HL-60 (cell line): Measurements from ENCODE around the gene RD3L.

Experiments
- POLR2AphosphoS5 ChIP-seq: IDR thresholded peaks from 2 replicates; pipeline ENCODE4 v1.6.1; 2012; ENCODE audit warnings: low read depth
- TF ChIP-seq, protein P1 (sequence below): IDR thresholded peaks from one replicate; pipeline ENCODE4 v1.5.1; 2011; ENCODE audit warnings: low read length, control low read depth, inconsistent platforms; ENCODE audit not compliant: insufficient read depth
- TF ChIP-seq, protein P2 (sequence below): IDR thresholded peaks from 2 replicates; pipeline ENCODE4 v1.6.1; 2012; ENCODE audit warnings: low read depth; ENCODE audit not compliant: insufficient replicate concordance

DNA sequence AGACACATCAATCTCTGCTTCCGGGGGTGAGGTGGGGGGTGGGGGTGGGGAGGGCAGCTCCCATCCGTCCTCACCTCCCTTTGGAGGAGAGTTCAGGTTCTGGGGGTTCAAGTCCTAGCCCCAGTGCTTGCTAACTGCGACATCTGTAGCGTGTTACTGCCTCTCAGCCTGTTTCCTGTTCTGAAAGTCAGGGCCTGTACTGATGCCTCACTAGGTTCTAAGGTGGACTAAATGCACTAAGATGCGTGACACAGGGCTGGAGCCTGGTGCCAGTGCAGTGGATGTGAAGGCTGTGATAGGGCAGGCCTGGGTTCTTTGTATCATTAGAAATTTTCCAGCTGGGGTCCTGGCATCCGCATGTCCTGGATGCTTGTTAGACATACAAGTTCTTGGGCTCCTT, 31.3 kb downstream of the RD3L start:
- TF ChIP-seq, protein P1, sequence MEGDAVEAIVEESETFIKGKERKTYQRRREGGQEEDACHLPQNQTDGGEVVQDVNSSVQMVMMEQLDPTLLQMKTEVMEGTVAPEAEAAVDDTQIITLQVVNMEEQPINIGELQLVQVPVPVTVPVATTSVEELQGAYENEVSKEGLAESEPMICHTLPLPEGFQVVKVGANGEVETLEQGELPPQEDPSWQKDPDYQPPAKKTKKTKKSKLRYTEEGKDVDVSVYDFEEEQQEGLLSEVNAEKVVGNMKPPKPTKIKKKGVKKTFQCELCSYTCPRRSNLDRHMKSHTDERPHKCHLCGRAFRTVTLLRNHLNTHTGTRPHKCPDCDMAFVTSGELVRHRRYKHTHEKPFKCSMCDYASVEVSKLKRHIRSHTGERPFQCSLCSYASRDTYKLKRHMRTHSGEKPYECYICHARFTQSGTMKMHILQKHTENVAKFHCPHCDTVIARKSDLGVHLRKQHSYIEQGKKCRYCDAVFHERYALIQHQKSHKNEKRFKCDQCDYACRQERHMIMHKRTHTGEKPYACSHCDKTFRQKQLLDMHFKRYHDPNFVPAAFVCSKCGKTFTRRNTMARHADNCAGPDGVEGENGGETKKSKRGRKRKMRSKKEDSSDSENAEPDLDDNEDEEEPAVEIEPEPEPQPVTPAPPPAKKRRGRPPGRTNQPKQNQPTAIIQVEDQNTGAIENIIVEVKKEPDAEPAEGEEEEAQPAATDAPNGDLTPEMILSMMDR = no peak
- TF ChIP-seq POLR2AphosphoS5 = no peak
- TF ChIP-seq, protein P2, sequence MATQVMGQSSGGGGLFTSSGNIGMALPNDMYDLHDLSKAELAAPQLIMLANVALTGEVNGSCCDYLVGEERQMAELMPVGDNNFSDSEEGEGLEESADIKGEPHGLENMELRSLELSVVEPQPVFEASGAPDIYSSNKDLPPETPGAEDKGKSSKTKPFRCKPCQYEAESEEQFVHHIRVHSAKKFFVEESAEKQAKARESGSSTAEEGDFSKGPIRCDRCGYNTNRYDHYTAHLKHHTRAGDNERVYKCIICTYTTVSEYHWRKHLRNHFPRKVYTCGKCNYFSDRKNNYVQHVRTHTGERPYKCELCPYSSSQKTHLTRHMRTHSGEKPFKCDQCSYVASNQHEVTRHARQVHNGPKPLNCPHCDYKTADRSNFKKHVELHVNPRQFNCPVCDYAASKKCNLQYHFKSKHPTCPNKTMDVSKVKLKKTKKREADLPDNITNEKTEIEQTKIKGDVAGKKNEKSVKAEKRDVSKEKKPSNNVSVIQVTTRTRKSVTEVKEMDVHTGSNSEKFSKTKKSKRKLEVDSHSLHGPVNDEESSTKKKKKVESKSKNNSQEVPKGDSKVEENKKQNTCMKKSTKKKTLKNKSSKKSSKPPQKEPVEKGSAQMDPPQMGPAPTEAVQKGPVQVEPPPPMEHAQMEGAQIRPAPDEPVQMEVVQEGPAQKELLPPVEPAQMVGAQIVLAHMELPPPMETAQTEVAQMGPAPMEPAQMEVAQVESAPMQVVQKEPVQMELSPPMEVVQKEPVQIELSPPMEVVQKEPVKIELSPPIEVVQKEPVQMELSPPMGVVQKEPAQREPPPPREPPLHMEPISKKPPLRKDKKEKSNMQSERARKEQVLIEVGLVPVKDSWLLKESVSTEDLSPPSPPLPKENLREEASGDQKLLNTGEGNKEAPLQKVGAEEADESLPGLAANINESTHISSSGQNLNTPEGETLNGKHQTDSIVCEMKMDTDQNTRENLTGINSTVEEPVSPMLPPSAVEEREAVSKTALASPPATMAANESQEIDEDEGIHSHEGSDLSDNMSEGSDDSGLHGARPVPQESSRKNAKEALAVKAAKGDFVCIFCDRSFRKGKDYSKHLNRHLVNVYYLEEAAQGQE = no peak
